GM12864 (cell line): Measurements from ENCODE around the gene RIT2.
"Not testable (repeated sequence)": the region's sequence is repeated elsewhere in the genome, so short reads cannot be mapped to it uniquely, and the experiment has no call there.

Experiments
- DNase-seq: peaks from one replicate; pipeline ENCODE4 v3.0.0-alpha.2; 2011; ENCODE audit warnings: low read depth
- H3K4me3 ChIP-seq: 2 replicates; pipeline ENCODE4 v1.5.1; 2011; ENCODE audit warnings: mild to moderate bottlenecking, low read depth, low read length, control low read depth
- TF ChIP-seq, protein P1 (sequence below): IDR thresholded peaks from 2 replicates; pipeline ENCODE4 v1.5.1; 2011; ENCODE audit warnings: low read depth, mild to moderate bottlenecking, moderate library complexity, low read length, control low read depth, inconsistent platforms; ENCODE audit errors: missing control alignments

Gene RIT2

DNA sequence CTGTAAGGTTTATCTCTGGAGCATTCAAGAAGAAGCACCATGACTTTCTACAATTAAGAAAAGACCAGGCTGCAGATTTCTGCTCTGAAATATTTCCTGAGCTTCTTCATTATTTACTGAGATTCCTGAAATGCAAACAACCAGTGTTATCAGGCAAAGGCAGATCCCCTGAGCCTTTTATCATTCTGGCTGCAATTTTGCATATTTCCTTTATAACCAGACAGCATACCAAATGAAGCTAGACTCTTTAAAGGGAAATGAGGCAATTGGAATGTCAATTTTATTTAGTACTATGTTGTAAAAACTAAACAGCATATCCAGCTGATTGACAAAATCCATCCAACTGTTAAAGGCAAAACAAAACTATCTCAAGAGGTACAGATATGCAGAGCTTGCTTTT lies 372.5 kb downstream of the RIT2 start:
- no peak for DNase-seq
- H3K4me3 ChIP-seq, result no peak overlapping the region
- TF ChIP-seq, protein P1, sequence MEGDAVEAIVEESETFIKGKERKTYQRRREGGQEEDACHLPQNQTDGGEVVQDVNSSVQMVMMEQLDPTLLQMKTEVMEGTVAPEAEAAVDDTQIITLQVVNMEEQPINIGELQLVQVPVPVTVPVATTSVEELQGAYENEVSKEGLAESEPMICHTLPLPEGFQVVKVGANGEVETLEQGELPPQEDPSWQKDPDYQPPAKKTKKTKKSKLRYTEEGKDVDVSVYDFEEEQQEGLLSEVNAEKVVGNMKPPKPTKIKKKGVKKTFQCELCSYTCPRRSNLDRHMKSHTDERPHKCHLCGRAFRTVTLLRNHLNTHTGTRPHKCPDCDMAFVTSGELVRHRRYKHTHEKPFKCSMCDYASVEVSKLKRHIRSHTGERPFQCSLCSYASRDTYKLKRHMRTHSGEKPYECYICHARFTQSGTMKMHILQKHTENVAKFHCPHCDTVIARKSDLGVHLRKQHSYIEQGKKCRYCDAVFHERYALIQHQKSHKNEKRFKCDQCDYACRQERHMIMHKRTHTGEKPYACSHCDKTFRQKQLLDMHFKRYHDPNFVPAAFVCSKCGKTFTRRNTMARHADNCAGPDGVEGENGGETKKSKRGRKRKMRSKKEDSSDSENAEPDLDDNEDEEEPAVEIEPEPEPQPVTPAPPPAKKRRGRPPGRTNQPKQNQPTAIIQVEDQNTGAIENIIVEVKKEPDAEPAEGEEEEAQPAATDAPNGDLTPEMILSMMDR, result no peak

DNA sequence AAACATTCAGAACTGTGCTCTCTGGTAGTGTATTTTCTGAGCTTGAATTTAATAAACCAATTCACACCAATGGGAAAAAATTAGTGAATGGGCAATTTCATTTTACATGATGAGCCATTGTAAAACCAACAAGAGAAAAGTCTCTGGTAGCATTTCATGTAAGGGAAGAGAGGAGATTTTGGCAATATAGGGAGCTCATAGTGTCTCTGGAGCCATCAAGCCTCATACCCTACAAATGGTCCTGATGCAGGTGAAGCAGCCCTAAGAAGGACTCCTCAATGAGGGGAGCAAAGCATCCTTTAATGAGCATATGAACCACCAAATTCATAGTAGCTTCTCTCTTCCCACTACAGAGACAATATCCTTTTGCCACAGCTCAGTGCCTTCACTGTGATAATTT lies 373.0 kb downstream of the RIT2 start:
- no peak for DNase-seq
- TF ChIP-seq, protein P1, result no peak
- no peak overlapping the region for H3K4me3 ChIP-seq

DNA sequence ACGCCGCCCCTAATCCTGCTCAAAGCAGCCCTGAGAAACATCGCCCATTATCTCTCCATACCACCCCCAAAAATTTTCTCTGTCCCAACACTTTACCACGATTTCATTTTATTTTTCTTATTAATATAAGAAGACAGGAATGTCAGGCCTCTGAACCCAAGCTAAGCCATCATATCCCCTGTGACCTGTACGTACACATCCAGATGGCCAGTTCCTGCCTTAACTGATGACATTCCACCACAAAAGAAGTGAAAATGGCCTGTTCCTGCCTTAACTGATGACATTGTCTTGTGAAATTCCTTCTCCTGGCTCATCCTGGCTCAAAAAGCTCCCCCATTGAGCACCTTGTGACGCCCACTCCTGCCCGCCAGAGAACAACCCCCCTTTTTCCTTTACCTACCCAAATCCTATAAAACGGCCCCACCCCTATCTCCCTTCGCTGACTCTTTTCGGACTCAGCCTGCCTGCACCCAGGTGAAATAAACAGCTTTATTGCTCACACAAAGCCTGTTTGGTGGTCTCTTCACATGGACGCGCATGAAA lies 373.6 kb downstream of the RIT2 start:
- not testable (repeated sequence) for H3K4me3 ChIP-seq, DNase-seq

DNA sequence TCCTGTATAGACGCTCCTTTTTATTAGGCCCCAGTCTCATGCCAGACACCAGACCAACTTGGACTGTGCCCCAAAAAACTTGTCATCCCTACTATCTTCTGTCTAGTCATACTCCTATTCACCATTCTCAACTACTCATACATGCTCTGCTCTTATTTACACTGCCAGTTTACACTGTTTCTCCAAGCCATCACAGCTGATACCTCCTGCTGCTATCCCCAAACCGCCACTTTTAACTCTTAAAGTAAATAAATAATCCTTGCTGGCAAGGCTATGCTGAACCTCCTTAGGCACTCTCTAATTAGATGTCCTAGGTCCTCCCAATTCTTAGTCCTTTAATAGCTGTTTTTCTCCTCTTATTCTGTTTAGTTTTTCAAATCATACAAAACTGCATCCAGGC lies 374.2 kb downstream of the RIT2 start:
- DNase-seq, H3K4me3 ChIP-seq: not testable (repeated sequence)

DNA sequence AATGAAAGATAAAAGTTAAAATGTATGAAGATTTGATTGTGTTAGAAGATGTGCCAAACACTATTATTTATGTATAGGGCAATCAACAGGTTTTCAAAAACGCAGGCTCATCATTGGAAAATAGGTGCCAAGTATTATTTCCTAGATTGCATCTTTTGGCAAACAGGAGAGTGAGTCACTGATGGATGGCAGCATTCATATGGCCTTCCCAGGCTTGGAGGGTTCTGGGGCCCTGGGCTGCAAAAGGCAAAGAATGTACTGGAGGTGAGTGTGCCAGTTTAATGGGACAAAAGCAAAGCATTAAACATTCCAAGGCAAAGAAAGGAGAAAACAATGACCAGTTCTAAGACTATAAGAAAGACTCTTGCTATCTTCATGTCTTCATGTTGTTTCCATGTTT lies 379.4 kb downstream of the RIT2 start:
- no peak for DNase-seq
- TF ChIP-seq, protein P1, result no peak
- H3K4me3 ChIP-seq, result no peak overlapping the region

DNA sequence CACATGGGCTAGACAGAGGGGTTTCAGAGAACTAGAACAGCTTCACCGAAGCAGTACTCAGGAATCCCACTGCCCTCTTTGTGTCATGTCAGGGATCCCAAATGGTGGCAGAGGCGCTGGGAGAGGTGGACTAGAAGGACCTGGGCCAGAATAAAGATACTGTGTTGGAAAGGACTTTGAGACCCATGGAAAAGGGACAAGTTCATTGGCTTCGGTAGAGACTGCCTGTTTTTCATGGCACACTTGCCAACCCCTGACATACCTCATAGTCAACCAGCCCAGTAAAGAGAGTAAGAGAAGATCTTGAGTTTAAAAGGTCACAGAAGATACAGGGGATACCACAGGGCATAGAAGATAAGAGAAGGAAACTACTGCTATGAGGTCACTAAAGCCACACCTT lies 381.0 kb downstream of the RIT2 start:
- TF ChIP-seq, protein P1, result no peak

DNA sequence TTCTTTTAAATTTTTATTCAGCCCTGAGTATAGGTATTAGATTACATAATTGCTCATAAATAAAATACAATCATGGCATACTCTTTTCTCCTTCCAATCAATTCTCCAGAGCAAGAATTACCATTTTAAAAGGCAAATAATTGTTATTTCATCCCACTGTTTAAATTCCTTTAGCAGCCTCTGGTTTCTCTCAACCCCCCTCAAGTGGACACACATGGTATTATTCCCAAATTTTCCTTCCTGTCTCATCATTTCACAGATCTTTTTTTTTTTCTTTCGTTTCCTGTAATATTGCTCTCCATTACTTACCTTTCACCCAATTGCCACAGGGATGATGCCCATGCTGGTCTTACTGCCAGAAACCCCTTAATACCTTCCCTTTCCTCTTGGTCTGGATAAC lies 385.2 kb downstream of the RIT2 start:
- TF ChIP-seq, protein P1, result no peak
- DNase-seq, result no peak
- no peak overlapping the region for H3K4me3 ChIP-seq

More for the DNA sequence above, 381.0 kb downstream of the RIT2 start:
- H3K4me3 ChIP-seq, result no peak overlapping the region
- no peak for DNase-seq

DNA sequence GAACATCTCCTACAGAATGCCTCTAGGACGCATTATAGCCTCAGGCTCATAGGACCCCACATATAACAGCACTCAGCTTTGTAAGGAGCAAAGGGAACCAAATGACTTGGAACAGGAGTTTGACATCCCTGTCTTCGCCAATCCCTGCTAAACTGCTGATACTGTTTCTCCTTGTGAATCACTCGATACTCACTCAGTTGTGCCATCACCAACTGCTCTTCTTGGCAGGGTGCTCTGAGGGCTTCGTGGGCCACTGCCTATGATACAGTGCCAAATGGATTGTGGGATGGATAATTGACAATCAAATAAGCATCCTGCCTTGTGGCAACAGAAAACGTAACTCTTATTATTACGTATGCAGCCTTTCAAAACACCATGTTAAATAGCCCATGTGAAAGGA lies 396.3 kb downstream of the RIT2 start:
- TF ChIP-seq, protein P1, result no peak
- H3K4me3 ChIP-seq, result no peak overlapping the region
- no peak for DNase-seq
